Neural cell (in vitro differentiated cells): ENCODE data around the gene CTBP2.

Experiments used
- CTCF ChIP-seq: fragments of 450-650 bp; IDR thresholded peaks from 2 replicates; pipeline ENCODE4 v1.5.1; 2014; ENCODE audit warnings: antibody characterized with exemption, mild to moderate bottlenecking, moderate library complexity; ENCODE audit not compliant: poor library complexity, severe bottlenecking
- EP300 ChIP-seq: fragments of 450-650 bp; conservative IDR thresholded peaks from 2 replicates; pipeline ENCODE4 v1.6.1; 2014; ENCODE audit warnings: antibody characterized with exemption, mild to moderate bottlenecking, moderate library complexity; ENCODE audit not compliant: poor library complexity, severe bottlenecking
- EZH2 ChIP-seq: fragments of 200-600, 300-800 bp; shearing (Covaris generic), sonication (generic); IDR thresholded peaks from 2 replicates; pipeline ENCODE4 v1.6.1; 2014; ENCODE audit warnings: antibody characterized with exemption, low read length, borderline replicate concordance, mild to moderate bottlenecking; ENCODE audit not compliant: insufficient read depth, poor library complexity, severe bottlenecking
- MXI1 ChIP-seq: fragments of 450-650 bp; conservative IDR thresholded peaks from 2 replicates; pipeline ENCODE4 v1.6.1; 2014; ENCODE audit warnings: antibody characterized with exemption, mild to moderate bottlenecking; ENCODE audit not compliant: poor library complexity, severe bottlenecking
- POLR2AphosphoS5 ChIP-seq: IDR thresholded peaks from 2 replicates; pipeline ENCODE4 v1.6.1; 2012
- SMC3 ChIP-seq: fragments of 450-650 bp; conservative IDR thresholded peaks from 2 replicates; pipeline ENCODE4 v1.6.1; 2014; ENCODE audit warnings: antibody characterized with exemption, mild to moderate bottlenecking, moderate library complexity; ENCODE audit not compliant: poor library complexity
- TAF1 ChIP-seq: IDR thresholded peaks from 2 replicates; pipeline ENCODE4 v1.6.1; 2012; ENCODE audit warnings: low read depth

DNA sequence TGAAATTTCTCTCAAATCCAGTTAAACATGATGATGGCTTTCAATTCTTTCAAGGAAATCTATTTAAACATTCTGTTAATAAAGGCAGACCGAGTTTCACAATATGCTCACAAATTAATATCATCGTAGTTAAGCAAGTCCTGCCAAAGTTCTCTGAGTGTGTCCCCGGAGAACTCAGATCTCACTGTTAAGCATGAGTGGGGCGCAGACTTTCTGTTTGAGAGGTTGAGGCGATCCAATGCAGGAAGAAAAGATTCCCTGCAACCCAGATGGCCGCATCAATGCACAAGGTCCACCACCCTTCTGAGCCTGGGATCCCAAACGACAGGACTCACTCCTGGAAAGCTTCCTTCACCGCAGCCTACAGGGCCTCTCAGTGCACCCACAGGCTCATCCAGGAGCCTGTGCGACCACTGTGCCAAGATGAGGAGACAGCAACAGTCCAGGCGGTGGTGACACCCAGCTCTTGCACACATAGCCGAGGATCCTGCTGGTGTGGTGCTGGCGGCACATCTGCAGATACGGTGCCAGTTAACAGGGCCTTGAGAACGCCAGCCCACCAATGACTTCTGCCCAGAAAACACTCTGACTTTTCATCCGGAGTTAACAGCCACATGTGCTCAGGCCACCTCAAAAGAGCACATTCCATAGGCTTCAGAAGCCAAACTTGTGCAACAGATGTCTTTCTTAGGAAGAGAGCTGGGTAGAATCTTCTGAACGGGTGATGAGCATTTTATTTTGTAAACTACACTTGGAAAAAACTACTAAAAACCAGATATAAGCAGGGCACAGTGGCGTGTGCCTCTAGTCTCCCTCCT, 116.3 kb downstream of the CTBP2 start:
- no peak for TF ChIP-seq EP300
- TF ChIP-seq CTCF = no peak
- TF ChIP-seq POLR2AphosphoS5 = no peak
- TF ChIP-seq EZH2 = no peak
- TF ChIP-seq SMC3 = no peak
- TF ChIP-seq MXI1 = no peak
- no peak for TF ChIP-seq TAF1
